Osteocyte (in vitro differentiated cells): ENCODE data around the gene SRRM5. TPM values are rescaled to one million over a fixed set of nuclear protein-coding genes. Genes with fewer than 3 reads are reported as not detected.

Experiments
- DNase-seq: peaks from one replicate; pipeline ENCODE4 v3.0.0; 2021; ENCODE audit warnings: mixed read lengths; ENCODE audit not compliant: unreplicated experiment; ENCODE audit errors: extremely low spot score
- H3K27ac Mint-ChIP-seq: one replicate; pipeline ENCODE4 v1.8.0; 2021; ENCODE audit warnings: mild to moderate bottlenecking, mixed read lengths; ENCODE audit not compliant: unreplicated experiment
- H3K27me3 Mint-ChIP-seq: one replicate; pipeline ENCODE4 v1.8.0; 2021; ENCODE audit warnings: mixed read lengths; ENCODE audit not compliant: unreplicated experiment
- H3K36me3 Mint-ChIP-seq: one replicate; pipeline ENCODE4 v1.8.0; 2021; ENCODE audit warnings: mixed read lengths; ENCODE audit not compliant: unreplicated experiment
- H3K4me1 Mint-ChIP-seq: one replicate; pipeline ENCODE4 v1.8.0; 2021; ENCODE audit warnings: mixed read lengths; ENCODE audit not compliant: unreplicated experiment
- H3K4me3 Mint-ChIP-seq: one replicate; pipeline ENCODE4 v1.8.0; 2021; ENCODE audit warnings: mild to moderate bottlenecking, moderate library complexity, mixed read lengths; ENCODE audit not compliant: unreplicated experiment
- H3K9me3 Mint-ChIP-seq: one replicate; pipeline ENCODE4 v1.8.0; 2021; ENCODE audit warnings: mixed read lengths; ENCODE audit not compliant: unreplicated experiment
- CTCF ChIP-seq: fragments of 200-600 bp; sonication (generic); IDR thresholded peaks from 2 replicates; pipeline ENCODE4 v1.5.0; 2021; ENCODE audit warnings: antibody characterized with exemption, mild to moderate bottlenecking, moderate library complexity
- long read RNA-seq: library from polyadenylated mRNA; unstranded; transcript quantifications from one replicate; pipeline ENCODE4 v2.0.0, GENCODE V29; 2021
- total RNA-seq: library from RNA; stranded (reverse); gene quantifications from 2 replicates; pipeline ENCODE4 v1.2.1, GENCODE V29; 2021

SRRM5 gene, protein sequence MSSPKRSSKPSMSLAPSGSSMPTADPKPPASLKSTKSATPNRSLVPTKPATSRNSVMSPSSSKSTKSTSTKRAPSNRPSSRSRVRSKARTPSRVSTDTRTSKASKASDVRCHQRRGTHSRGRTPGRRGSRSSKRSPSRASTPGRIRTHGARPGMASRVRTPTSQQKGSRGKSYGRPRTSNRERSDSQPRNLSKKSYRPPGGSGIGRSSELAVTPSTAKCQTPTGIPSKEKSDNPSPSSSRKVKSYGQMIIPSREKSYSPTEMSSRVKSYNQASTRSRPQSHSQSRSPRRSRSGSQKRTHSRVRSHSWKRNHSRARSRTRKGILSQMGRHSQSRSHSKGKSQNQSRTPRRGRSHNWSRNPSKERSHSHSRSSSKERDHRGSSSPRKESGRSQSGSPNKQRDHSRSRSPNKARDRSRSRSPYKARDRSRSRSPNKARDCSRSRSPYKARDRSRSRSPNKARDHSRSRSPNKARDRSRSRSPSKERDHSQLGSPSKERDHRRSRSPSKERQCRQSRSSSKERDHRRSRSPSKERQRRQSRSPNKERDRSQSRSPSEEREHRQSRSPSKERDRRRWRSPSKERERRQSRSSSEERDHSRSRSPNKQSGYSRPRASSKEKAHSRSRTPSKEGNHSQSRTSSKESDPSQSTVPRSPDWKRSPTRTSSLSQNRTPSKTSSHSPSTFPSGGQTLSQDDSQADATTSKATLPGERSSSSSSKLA
- total RNA-seq = 0.24 and 0.35 TPM in 2 replicates
- long read RNA-seq, partial matches to known transcripts = 0 of 2 reads
- long read RNA-seq, other reads (novel, unspliced or antisense) = 2 of 2 reads

DNA sequence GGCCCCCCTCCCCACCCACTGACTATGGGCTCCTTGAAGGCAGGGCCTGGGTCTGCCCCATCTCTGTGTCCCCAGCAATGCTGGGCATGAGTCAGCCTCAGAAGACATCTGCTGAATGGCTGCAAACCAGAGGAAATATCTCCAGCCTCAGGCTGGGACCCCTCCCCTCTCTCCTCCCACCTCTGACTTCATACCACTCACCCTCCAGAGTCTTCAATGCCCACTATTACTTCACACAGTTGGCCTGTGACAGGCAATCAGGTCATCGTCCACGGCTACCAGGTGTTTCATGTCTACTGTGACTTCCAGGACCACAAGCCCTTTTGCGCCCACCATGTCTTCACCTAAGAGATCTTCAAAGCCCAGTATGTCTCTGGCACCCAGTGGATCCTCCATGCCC is at the start of gene SRRM5:
Gene SRRM5, plus strand, starts transcription at position 301 of the 400 bp plus-strand sequence. Its CDS starts 34 bp downstream, at position 335.
- Mint-ChIP-seq H3K27ac (peak within 1 kb of the TSS; percentile 56), H3K9me3 (no peaks in the 10 kb centered on the region), H3K36me3 (peaks cover 33% of the 10 kb centered on the region), H3K27me3 (no peaks in the 10 kb centered on the region), H3K4me1 (peaks cover 18% of the 10 kb centered on the region), H3K4me3 (no peak within 1 kb of the TSS)
- DNase-seq = no peak
- no peak for TF ChIP-seq CTCF

DNA sequence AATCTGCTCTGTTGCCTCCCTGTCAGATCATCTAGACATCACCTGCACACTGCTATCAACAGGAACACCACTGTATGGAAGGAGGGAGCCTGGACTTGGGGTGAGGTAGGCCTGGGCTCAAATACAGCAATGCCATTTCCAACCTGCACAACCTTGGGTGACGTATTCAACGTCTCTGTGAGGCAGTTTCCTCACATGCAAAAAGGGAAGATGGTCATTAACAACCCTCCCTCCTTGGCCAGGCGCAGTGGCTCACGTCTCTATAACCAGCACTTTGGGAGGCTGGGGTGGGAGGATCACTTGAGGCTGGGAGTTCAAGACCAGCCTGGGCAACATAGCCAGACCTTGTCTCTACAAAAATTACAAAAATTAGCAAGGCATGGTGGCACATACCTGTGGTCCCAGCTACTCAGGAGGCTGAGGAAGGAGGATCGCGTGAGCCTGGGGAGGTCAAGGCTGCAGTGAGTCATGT is 49.6 kb upstream of the SRRM5 start:
- DNase-seq = no peak
- Mint-ChIP-seq H3K4me3 (no peak overlapping the region), H3K36me3 (peaks cover 13% of the 10 kb centered on the region), H3K9me3 (no peaks in the 10 kb centered on the region), H3K27me3 (no peaks in the 10 kb centered on the region), H3K4me1 (peaks cover 16% of the 10 kb centered on the region), H3K27ac (peak overlapping the region; percentile 79)
- TF ChIP-seq CTCF = no peak

DNA sequence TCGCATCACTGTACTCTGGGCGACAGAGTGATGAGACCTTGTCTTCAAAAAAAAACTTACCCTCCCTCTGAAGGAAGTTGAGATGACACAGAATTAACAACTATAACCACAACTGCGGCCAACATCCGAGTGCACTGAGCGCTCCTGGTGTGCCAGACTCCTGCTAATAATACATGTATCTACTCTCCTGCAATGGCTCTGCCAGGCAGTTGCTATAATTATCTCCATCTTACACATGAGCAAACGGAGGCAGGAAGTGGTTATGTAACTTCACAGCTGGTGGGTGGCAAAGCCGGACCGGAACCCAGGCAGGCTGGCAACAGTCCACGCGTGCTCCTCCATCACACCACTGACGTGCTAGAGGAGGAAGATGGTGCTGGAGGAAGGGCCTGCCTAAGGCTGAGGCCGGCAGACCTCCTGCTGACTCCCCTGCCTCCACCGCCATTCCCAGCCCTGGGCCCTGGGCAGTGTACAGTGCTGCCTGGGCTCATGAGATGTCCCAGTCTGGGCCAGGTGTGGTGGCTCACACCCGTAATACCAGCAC is 49.1 kb upstream of the SRRM5 start:
- Mint-ChIP-seq H3K27me3 (no peaks in the 10 kb centered on the region), H3K4me3 (no peak overlapping the region), H3K4me1 (peaks cover 16% of the 10 kb centered on the region), H3K36me3 (peaks cover 11% of the 10 kb centered on the region), H3K27ac (peak overlapping the region; percentile 79), H3K9me3 (no peaks in the 10 kb centered on the region)
- no peak for TF ChIP-seq CTCF
- peak; percentile 90 for DNase-seq

- H3K27me3 Mint-ChIP-seq = no peaks in the 10 kb centered on the region
- H3K4me1 Mint-ChIP-seq = peaks cover 16% of the 10 kb centered on the region
- no peak for TF ChIP-seq CTCF
- H3K9me3 Mint-ChIP-seq = no peaks in the 10 kb centered on the region
- DNase-seq = no peak
- peaks cover 11% of the 10 kb centered on the region for H3K36me3 Mint-ChIP-seq
- H3K4me3 Mint-ChIP-seq = no peak overlapping the region
- peak overlapping the region; percentile 79 for H3K27ac Mint-ChIP-seq
These were observed 48.0 kb upstream of the SRRM5 start for GRCh38 chr19:43563816-43564457.
